ENCODE results near the gene UVRAG. TPM values are rescaled to one million over a fixed set of nuclear protein-coding genes. Genes with fewer than 3 reads are reported as not detected.

The UVRAG gene
- total and polyA plus RNA-seq, 2 of the 13 experiments (the other 11 are each of a cell fraction or from before 2014, with no cell fraction given), result 9.7 to 17.3 TPM

GRCh38 chr11:75815345-75816168 is 547 bp downstream of the UVRAG start (continued):
- TF ChIP-seq ZNF710 (CRISPR knock-in tag; IDR thresholded peaks at IDR 0.05; ENCODE audit: borderline replicate concordance), result 0 out of 2 replicates have a peak, but pooled peaks have one; percentile 10
- no peak for TF ChIP-seq CENPX (CRISPR knock-in tag; IDR thresholded peaks at IDR 0.05)
- TF ChIP-seq ZNF670 (CRISPR knock-in tag; IDR thresholded peaks at IDR 0.05; ENCODE audit: borderline replicate concordance), result no peak
- peak; percentile 93; the same call in 1 of the 2 replicates for TF ChIP-seq ZSCAN20 (CRISPR knock-in tag; IDR thresholded peaks at IDR 0.05; ENCODE audit: borderline replicate concordance)
- TF ChIP-seq IKZF4 (CRISPR knock-in tag; IDR thresholded peaks at IDR 0.05; ENCODE audit: borderline replicate concordance, low read depth, not compliant biosample characterization), result no peak
- no peak for TF ChIP-seq STAT5B (CRISPR knock-in tag; IDR thresholded peaks at IDR 0.05)
- TF ChIP-seq ZFP36L2 (CRISPR knock-in tag; IDR thresholded peaks at IDR 0.05), result no peak
- no peak for TF ChIP-seq EZH2 (conservative IDR thresholded peaks at IDR 0.05; ENCODE audit: low read depth, low read length)
- no peak for TF ChIP-seq ZHX2 (IDR thresholded peaks at IDR 0.05; ENCODE audit: low read depth)
- TF ChIP-seq ZHX2 (CRISPR knock-in tag; IDR thresholded peaks at IDR 0.05; ENCODE audit: borderline replicate concordance), result 0 out of 2 replicates have a peak, but pooled peaks have one; percentile 75
- TF ChIP-seq ZNF672 (CRISPR knock-in tag; IDR thresholded peaks at IDR 0.05), result no peak
- no peak for TF ChIP-seq NCOR1 (IDR thresholded peaks at IDR 0.05; ENCODE audit: borderline replicate concordance, low read length)
- no peak for TF ChIP-seq POGZ (CRISPR knock-in tag; IDR thresholded peaks at IDR 0.05)
- no peak for TF ChIP-seq ZNF101 (CRISPR knock-in tag; IDR thresholded peaks at IDR 0.05; ENCODE audit: borderline replicate concordance, low read depth)
- TF ChIP-seq CEBPG (CRISPR knock-in tag; IDR thresholded peaks at IDR 0.05), result no peak
- TF ChIP-seq ATF6 (CRISPR knock-in tag; conservative IDR thresholded peaks at IDR 0.05), result no peak
- TF ChIP-seq PAF1 (CRISPR knock-in tag; IDR thresholded peaks at IDR 0.05), result no peak

Measured in HepG2 (cell line).